Measurements from ENCODE around the gene C1orf174. TPM values are rescaled to one million over a fixed set of nuclear protein-coding genes. Genes with fewer than 3 reads are reported as not detected.

Gene C1orf174
- total RNA-seq, 1 donor from 2014 or later = 36.5 TPM

GRCh38 chr1:3858231-3858981, 41.7 kb downstream of the C1orf174 start:
- H4K20me1 ChIP-seq (ENCODE audit: low read depth) = peaks cover 17% of the 10 kb centered on the region

GRCh38 chr1:3857791-3858129, 42.3 kb downstream of the C1orf174 start:
- TF ChIP-seq EZH2 (IDR thresholded peaks at IDR 0.05) (no peak), EZH2phosphoT487 (IDR thresholded peaks at IDR 0.05) (no peak), CTCF (IDR thresholded peaks at IDR 0.05) (no peak)
- Mint-ChIP-seq H3K9me3 (no peaks in the 10 kb centered on the region), H3K4me3 (peak overlapping the region; percentile 96), H3K4me1 (peaks cover 14% of the 10 kb centered on the region), H3K27me3 (ENCODE audit: insufficient read depth, low read depth) (peaks cover 10% of the 10 kb centered on the region), H3K36me3 (peaks cover 2% of the 10 kb centered on the region), H3K27ac (no peak overlapping the region)
- peaks cover 19% of the 10 kb centered on the region for H3K27me3 ChIP-seq
- peaks cover 25% of the 10 kb centered on the region for H3K79me2 ChIP-seq (ENCODE audit: low read depth)
- no peak overlapping the region for H3K27ac ChIP-seq
- no peak overlapping the region for H3K9ac ChIP-seq
- DNase-seq (ENCODE audit: low spot score) = no peak
- H3F3A ChIP-seq (ENCODE audit: low read depth) = peaks cover 7% of the 10 kb centered on the region
- H3K9me3 ChIP-seq (ENCODE audit: low read depth) = no peaks in the 10 kb centered on the region
- H3K36me3 ChIP-seq = no peaks in the 10 kb centered on the region
- H4K20me1 ChIP-seq (ENCODE audit: low read depth) = peaks cover 17% of the 10 kb centered on the region
- peaks cover 15% of the 10 kb centered on the region for H3K4me1 ChIP-seq
- peak overlapping the region; percentile 85 for H3K4me2 ChIP-seq
- H3K4me3 ChIP-seq = peak overlapping the region; percentile 75
- H2AFZ ChIP-seq (replicated peaks) = peak overlapping the region; percentile 77

More at GRCh38 chr1:3858231-3858981, 41.7 kb downstream of the C1orf174 start:
- H3K27ac ChIP-seq = no peak overlapping the region
- peaks cover 7% of the 10 kb centered on the region for H3F3A ChIP-seq (ENCODE audit: low read depth)
- no peak overlapping the region for H2AFZ ChIP-seq (replicated peaks)
- peaks cover 19% of the 10 kb centered on the region for H3K27me3 ChIP-seq
- Mint-ChIP-seq H3K9me3 (no peaks in the 10 kb centered on the region), H3K4me3 (peak overlapping the region; percentile 96), H3K27ac (no peak overlapping the region), H3K4me1 (peaks cover 14% of the 10 kb centered on the region), H3K36me3 (peaks cover 2% of the 10 kb centered on the region), H3K27me3 (ENCODE audit: insufficient read depth, low read depth) (peaks cover 10% of the 10 kb centered on the region)
- DNase-seq (ENCODE audit: low spot score) = peak; percentile 48
- peak overlapping the region; percentile 85 for H3K4me2 ChIP-seq
- no peaks in the 10 kb centered on the region for H3K9me3 ChIP-seq (ENCODE audit: low read depth)
- peaks cover 15% of the 10 kb centered on the region for H3K4me1 ChIP-seq
- no peak for TF ChIP-seq EZH2phosphoT487 (IDR thresholded peaks at IDR 0.05)
- TF ChIP-seq EZH2 (IDR thresholded peaks at IDR 0.05) = no peak
- TF ChIP-seq CTCF (IDR thresholded peaks at IDR 0.05) = no peak
- no peaks in the 10 kb centered on the region for H3K36me3 ChIP-seq
- peak overlapping the region; percentile 75 for H3K4me3 ChIP-seq
- peaks cover 25% of the 10 kb centered on the region for H3K79me2 ChIP-seq (ENCODE audit: low read depth)
- H3K9ac ChIP-seq = no peak overlapping the region

- Histone ChIP-seq H3F3A (ENCODE audit: low read depth) (peaks cover 7% of the 10 kb centered on the region), H3K79me2 (ENCODE audit: low read depth) (peaks cover 25% of the 10 kb centered on the region), H3K4me1 (peaks cover 15% of the 10 kb centered on the region), H3K27ac (no peak within 1 kb of the TSS), H3K9ac (peak within 1 kb of the TSS; percentile 57), H2AFZ (replicated peaks) (peak within 1 kb of the TSS; percentile 77), H3K4me3 (peak within 1 kb of the TSS; percentile 75), H3K27me3 (peaks cover 19% of the 10 kb centered on the region), H3K36me3 (no peaks in the 10 kb centered on the region), H4K20me1 (ENCODE audit: low read depth) (peaks cover 17% of the 10 kb centered on the region), H3K4me2 (peak within 1 kb of the TSS; percentile 85), H3K9me3 (ENCODE audit: low read depth) (no peaks in the 10 kb centered on the region)
- H3K27me3 Mint-ChIP-seq (ENCODE audit: insufficient read depth, low read depth) = peaks cover 10% of the 10 kb centered on the region
- peak within 1 kb of the TSS; percentile 97 for H3K4me3 Mint-ChIP-seq
- H3K36me3 Mint-ChIP-seq = peaks cover 2% of the 10 kb centered on the region
- peak within 1 kb of the TSS; percentile 60 for H3K27ac Mint-ChIP-seq
- no peaks in the 10 kb centered on the region for H3K9me3 Mint-ChIP-seq
- peak; percentile 29 for TF ChIP-seq CTCF (IDR thresholded peaks at IDR 0.05)
- peak; percentile 36 for TF ChIP-seq EZH2 (IDR thresholded peaks at IDR 0.05)
- TF ChIP-seq EZH2phosphoT487 (IDR thresholded peaks at IDR 0.05) = no peak
- DNase-seq (ENCODE audit: low spot score) = peak; percentile 97
- H3K4me1 Mint-ChIP-seq = peaks cover 14% of the 10 kb centered on the region
Observed at GRCh38 chr1:3856923-3857790, 42.9 kb downstream of the C1orf174 start, which contains the start of the genes CEP104 and DFFB. Gene CEP104, minus strand, starts transcription at chr1:3857211. Its CDS starts 4,804 bp downstream, at chr1:3852407. Gene DFFB, plus strand, starts transcription at chr1:3857476. Its CDS starts 128 bp downstream, at chr1:3857604.
